GM21423 (cell line): ENCODE data around the gene PRR12.

ENCODE experiments used
- ATAC-seq: cut with Tn5 transposase; IDR thresholded peaks from one replicate; pipeline ENCODE4 v1.9.1; 2021; ENCODE audit warnings: mild to moderate bottlenecking, moderate library complexity; ENCODE audit not compliant: unreplicated experiment

The PRR12 gene

DNA sequence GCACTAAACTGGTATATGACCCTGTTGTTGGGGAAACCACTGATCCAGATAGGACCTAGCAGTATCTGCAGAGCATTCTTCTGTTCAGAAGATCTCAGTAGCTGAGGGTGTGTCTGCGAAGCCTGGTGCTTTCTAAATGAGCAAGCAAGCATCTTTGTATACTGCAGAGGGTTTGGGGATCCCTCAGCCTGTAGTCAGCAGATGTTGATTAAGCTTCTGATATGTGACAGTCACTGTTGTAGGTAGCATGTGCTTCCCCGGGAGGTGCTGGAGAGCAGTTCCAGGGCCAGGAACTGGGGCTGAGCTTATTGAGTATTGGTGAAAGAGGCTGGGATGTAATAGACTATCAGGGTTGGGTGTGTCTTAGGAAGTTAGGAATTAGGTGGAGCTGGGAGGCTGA, 52.5 kb downstream of the PRR12 start:
- no peak for ATAC-seq

DNA sequence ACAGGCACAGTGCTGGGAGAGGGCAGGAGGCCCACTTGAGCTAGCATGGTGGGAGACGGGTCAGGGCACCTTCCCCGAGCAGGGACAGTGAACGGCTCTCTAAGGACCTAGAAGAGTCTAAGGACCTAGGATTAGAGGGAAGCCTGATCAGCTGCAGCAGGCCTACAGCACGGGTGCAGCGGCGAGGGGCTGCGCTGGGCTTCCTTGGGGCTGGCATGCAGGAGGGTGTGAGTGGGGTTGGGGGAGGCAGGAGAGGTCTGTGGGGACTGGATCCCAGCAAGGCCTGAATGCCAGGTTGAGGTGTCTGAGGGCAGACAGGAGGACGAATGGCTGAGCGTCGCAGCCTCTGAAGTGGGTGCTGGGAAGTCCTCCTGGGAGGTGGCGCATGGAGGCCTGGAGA, 54.6 kb downstream of the PRR12 start:
- no peak for ATAC-seq

DNA sequence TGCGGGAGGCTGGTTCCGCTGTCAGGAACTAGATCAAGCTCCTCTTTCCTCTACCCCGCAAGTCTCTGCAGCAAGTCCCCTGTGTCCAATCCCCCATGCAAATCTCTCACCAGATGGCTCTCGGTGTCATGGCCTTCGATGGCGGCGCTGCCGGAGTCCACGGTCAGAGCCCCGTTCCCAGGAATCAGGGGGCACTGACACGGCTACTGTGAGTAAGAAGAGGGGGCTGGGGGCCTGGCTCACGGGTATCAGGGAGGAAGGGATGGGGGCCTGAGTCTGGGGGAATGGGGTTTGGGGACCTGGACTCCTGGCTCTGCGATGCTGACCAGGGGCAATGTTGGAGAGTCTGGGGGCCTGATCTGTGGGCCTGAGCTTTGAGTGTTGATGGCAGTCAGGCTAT, 55.0 kb downstream of the PRR12 start:
- no peak for ATAC-seq

DNA sequence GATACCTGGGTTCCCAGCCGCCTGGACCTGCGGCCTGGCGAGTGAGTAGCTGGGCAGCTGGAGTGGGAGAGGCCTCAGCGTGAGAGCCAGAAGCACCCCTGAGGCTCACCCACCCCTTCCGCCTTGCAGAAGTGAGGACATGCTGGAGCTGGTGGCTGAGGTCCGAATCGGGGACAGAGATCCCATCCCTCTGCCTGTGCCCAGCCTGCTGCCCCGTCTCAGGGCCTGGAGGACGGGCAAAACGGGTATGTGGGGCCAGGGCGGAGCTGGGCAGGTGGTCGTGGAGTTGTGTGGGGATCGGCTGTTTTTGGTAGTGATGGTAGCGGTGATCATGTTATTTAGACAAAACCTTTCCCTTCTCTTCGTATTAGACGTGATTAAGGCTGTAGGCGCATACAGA, 55.6 kb downstream of the PRR12 start:
- ATAC-seq, result no peak

DNA sequence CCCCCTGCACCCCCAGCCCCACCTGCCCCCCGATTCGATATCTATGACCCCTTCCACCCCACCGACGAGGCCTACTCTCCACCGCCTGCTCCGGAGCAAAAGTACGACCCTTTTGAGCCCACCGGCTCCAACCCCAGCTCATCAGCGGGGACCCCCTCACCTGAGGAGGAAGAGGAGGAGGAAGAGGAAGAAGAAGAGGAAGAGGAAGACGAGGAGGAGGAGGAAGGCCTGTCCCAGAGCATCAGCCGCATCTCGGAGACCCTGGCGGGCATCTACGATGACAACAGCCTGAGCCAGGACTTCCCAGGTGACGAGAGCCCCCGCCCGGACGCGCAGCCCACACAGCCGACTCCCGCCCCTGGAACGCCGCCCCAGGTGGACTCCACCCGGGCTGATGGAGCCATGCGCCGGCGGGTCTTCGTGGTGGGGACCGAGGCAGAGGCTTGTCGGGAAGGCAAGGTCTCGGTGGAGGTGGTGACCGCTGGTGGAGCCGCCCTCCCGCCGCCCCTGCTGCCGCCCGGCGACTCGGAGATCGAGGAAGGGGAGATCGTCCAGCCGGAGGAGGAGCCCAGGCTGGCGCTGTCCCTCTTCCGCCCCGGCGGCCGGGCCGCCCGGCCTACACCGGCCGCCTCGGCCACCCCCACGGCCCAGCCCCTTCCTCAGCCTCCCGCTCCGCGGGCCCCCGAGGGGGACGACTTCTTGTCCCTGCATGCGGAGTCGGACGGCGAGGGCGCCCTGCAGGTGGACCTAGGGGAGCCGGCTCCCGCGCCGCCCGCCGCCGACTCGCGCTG, 60.2 kb downstream of the PRR12 start:
- no peak for ATAC-seq

DNA sequence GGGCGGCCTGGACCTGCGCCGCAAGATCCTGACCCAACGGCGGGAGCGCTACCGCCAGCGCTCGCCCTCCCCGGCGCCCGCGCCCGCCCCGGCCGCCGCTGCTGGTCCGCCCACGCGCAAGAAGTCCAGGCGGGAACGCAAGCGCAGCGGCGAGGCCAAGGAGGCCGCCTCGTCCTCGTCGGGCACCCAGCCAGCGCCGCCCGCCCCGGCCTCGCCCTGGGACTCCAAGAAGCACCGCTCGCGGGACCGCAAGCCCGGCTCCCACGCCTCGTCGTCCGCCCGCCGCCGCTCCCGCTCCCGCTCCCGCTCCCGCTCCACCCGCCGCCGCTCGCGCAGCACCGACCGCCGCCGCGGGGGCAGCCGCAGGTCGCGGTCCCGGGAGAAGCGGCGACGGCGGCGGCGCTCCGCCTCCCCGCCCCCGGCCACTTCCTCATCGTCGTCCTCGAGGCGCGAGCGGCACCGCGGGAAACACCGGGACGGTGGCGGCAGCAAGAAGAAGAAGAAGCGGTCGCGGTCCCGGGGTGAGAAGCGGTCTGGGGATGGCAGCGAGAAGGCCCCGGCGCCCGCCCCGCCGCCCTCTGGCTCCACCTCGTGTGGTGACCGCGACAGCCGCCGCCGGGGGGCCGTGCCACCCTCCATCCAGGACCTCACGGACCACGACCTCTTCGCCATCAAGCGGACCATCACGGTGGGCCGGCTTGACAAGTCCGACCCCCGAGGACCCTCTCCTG, 61.0 kb downstream of the PRR12 start:
- no peak for ATAC-seq

DNA sequence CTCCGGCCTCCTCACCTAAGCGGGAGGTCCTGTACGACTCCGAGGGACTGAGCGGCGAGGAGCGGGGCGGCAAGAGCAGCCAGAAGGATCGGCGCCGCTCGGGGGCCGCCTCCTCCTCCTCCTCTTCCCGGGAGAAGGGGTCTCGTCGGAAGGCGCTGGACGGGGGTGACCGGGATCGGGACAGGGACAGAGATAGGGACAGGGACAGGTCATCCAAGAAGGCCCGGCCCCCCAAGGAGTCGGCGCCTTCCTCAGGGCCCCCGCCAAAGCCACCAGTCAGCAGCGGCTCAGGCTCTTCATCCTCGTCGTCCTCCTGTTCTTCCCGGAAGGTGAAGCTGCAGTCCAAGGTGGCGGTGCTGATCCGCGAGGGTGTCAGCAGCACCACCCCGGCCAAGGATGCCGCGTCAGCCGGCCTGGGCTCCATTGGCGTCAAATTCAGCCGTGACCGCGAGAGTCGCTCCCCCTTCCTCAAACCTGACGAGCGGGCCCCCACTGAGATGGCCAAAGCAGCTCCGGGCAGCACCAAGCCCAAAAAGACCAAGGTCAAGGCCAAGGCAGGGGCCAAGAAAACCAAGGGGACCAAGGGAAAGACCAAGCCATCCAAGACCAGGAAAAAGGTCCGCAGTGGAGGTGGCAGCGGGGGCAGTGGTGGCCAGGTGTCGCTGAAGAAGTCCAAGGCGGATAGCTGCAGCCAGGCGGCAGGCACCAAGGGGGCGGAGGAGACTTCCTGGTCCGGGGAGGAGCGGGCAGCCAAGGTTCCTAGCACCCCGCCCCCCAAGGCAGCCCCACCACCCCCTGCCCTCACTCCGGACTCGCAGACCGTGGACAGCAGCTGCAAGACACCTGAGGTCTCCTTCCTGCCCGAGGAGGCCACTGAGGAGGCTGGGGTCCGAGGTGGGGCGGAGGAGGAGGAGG, 61.8 kb downstream of the PRR12 start:
- no peak for ATAC-seq

DNA sequence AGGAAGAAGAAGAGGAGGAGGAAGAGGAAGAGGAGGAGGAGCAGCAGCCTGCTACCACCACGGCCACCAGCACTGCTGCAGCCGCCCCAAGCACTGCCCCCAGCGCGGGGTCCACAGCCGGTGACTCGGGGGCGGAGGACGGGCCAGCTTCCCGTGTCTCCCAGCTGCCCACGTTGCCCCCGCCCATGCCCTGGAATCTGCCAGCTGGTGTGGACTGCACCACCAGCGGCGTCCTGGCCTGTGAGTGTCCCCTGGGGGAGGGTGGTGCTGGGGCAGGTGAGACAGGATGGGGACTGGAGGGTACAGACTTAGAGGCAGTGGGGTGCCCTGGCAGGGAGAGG, 62.5 kb downstream of the PRR12 start:
- ATAC-seq, result no peak

DNA sequence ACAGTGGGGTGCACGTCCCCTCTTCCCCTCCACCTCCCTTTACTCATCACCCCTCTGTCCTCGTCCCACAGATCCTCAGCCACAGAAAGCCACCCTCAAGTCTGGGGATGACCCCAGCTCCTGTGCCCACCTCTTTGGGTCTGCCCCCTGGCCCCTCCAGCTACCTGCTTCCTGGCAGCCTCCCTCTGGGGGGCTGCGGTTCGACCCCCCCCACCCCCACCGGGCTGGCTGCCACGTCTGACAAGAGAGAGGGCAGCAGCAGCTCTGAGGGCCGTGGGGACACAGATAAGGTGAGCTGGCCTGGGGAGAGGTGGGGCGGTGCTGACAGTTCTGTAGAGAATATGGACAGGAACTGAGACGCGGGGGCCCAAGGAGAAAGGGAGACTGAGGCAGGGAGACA, 63.6 kb downstream of the PRR12 start:
- no peak for ATAC-seq

DNA sequence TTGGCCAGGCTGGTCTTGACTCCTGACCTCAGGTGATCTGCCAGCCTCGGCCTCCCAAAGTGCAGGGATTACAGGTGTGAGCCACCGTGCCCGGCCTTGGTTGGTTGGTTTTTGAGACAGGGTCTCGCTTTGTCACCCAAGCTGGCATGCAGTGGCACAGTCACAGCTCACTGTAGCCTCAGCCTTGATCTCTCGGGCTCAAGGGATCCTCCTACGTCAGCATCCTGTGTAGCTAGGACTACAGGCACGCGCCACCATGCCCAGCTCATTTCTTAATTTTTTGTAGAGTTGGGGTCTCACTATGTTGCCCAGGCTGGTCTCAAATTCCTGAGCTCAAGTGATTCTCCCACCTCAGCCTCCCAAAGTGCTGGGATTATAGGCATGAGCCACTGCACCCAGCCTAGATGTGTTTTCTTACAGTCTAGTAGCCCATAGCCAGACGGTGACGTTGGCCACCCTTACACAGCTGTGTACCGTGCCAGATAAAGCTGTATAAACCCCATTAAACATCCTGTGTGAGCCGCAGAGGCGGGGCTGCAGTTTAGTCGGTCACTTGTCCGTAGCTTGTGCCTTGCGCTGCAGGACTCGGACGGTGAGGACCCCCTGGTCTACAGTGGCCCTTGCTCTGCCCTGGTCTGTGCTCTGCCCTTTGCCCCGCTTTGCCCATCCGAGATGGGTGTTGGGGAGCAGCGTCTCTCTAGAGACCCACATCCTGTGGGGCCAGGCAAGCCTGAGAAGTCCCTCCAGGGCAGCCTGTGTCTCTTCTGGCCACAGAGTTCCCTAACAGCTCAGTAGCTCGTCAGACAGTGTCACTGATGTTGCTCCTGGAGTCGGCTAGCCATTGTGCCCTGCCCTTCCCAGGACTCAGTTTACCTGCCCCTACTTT, 64.8 kb downstream of the PRR12 start:
- ATAC-seq, result no peak

DNA sequence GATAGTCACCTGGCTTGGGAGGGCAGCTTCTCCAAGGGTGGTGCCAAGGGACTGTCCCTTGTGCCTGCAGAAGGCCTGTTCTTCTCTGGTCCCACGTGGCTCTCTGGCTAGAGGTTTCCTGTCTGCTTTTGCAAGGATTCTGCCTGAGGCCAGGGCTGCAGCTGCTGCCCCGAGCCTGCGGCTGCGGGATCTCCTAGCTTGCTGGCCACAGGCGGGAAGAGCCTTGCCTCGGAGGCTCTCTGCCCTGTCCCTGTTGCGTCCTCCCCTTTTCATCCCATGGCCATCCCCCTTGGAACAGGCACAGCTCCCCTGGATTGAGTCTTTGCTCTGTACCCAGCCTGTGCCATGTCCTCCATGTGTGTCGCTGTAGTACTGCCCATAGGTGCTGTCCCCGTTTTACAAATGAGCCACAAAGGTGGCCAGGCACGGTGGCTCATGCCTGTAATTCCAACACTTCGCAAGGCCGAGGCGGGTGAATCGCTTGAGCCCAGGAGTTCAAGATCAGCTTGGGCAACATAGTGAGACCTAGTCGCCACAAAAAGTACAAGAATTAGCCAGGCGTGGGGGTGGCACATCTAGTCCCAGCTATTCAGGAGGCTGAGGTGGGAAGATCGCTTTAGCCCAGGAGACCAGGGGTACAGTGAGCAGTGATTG, 65.6 kb downstream of the PRR12 start:
- ATAC-seq, result no peak

DNA sequence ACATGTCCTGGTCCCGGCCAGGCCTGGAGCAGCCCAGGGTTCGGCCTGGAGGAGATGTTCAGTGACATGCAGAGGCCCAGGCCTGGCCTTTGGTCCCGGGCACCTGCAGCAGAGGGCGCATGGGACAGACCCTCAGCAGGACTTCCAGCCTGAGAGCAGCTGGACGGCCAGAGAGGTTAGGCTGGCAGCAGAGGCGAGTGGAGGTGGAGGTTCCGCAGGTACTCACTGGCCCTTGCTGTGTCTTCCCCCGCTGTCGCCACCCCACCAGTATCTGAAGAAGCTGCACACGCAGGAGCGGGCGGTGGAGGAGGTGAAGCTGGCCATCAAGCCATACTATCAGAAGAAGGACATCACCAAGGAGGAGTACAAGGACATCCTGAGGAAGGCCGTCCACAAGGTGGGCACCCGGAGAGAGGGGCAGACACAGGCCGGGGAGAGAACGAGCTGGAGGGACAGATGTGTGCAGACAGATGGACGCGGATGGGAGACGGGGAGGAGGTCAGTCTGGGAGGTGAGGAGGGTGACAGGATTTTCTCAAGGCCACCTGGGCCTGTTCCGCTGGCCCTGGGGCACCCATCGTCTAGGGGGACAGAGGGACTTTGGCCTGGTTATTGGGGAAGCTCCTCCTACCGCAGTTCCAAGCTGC, 66.6 kb downstream of the PRR12 start:
- ATAC-seq, result no peak

DNA sequence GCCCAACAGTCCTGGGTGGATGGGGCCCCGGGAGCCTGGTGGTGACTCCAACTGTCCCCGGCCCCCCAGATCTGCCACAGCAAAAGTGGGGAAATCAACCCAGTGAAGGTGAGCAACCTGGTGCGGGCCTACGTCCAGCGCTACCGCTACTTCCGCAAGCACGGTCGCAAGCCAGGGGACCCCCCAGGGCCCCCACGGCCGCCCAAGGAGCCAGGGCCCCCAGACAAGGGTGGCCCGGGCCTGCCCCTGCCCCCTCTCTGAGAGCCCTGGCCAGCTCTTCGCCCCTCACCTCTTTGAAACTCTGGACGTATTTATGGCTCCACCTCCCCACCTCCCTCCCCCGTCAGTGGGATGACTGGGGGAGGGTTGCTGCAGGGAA, 67.1 kb downstream of the PRR12 start:
- no peak for ATAC-seq

DNA sequence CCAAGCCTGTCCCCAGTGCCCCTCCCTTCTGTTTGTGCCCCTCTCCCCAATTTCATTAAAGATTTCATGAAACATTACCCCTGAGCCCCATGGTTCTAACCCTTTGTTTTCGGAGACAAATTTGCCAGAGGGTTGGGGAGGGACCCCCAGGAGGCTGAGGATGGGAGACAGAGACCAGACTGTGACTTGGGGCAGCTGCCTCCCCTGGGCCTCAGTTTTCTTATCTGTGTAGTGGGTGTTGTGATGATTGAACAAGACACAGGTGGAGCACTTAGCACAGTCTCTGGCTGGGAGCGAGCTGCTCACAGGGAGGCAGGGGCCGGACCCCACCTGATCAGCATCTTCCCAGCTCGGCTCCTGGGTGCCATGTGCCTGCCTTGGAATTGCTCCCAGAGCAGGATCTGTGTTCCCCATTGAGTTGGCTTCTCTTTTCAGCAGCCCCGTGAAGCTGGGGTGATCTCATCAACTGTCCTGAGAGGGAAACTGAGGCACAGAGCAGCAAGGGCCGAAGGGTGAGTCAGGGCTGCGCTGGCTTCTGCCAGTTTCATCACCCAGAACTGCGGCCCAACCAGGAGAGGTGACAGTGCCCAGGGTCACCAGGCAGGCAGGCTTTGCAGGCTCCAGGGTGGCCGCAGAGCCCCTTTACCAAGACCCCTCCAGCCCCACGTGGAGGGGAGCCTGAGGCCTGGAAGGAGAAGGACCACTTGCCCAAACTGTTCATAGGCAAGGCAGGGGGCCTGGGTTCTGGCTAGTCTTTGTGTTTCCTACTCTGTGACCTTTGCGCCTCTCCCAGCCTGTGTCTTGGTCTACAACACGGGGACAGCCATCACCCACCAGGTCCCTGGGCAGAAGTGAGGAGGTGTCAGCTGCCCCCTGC, 67.8 kb downstream of the PRR12 start:
- ATAC-seq, result no peak

DNA sequence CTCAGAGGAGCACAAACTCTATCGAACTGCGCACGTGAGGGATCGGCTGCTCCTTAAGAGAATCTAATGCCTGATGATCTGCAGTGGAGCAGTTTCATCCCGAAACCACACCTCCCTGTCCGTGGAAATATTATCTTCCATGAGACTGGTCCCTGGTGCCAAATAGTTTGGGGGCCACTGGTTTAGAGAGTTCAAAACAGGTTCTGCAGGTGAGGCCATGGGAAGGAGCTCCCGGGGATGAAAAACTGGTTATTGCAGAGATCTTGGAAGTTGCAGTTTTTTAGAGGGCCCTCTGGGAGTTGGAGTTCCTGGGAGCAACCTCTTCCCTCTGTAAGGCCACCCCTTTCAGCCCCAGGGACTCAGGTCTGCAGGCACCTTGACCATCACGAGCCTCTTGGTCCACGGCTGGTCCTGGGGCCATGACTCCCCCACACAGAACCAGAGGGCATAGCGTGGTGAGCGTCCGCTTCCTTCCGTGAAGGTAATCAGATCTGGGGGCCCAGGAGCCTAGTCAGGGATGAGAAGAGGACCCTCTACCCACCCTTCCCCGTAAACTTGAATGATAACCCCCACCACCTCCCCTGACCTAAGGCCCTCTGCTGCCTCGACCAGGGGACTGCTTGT, 69.5 kb downstream of the PRR12 start:
- ATAC-seq, result no peak

DNA sequence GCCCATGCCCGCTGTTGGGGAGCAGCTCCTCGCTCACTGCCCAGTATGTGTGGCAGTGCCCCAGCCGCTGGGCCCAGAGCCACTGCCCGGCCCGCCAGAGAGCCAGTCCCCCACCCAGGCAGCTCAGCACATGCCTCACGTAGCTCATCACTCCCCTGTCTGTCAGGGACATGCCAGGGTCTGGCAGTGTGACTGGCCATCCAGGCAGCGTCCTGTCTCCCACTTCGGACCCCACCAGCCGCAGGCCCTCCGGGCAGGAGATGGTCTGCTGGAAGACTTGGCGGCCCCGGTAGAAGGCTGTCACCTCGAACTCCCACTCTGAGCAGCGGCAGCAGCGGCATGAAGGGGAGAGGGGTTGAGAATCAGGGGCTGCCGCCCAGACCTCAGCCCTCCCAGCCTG, 71.0 kb downstream of the PRR12 start:
- ATAC-seq, result no peak

DNA sequence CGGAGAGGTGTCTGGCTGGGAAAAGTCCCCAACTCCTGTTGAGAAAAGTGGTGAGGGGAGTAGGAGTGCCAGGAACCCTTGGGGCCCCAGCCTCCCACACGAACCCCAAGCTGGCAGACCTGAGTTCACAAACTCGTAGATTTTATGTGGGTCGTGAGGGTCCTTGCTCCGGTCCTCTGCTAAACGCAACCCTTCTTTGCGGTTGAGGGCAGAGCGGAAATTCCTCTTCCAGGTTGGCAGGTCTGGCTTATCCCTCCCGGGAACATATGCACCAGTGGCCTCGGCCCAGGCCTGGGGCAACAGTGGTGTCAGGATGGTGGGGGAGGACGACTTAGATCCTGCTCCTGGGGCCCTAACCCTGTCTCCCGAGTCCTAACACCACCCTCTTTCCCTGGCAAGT, 72.2 kb downstream of the PRR12 start:
- no peak for ATAC-seq
